Calu3 (cell line): ENCODE results near the gene AGBL1. TPM values are rescaled to one million over a fixed set of nuclear protein-coding genes. Genes with fewer than 3 reads are reported as not detected.

Experiments used
- BruUV-seq: library from RNA; stranded (reverse); fragments of 400-500 nt; replicated peaks from 2 replicates; lab custom pipeline; 2021; lab: Mats Ljungman, UMichigan
- CTCF ChIA-PET: fragments of 300-600 bp; sonication (Branson Sonifier 250); formaldehyde crosslinking; loops from one replicate; lab custom pipeline; 2022; ENCODE audit warnings: antibody characterized with exemption; lab: Charles Lee
- DNase-seq: peaks from one replicate; pipeline ENCODE4 v3.0.0; 2022
- H3K27ac Mint-ChIP-seq: one replicate; pipeline ENCODE4 v1.8.0; 2022; ENCODE audit warnings: mixed read lengths; ENCODE audit not compliant: unreplicated experiment
- H3K27me3 Mint-ChIP-seq: one replicate; pipeline ENCODE4 v1.8.0; 2022; ENCODE audit warnings: mixed read lengths; ENCODE audit not compliant: unreplicated experiment
- H3K36me3 Mint-ChIP-seq: one replicate; pipeline ENCODE4 v1.8.0; 2022; ENCODE audit warnings: mild to moderate bottlenecking, moderate library complexity, mixed read lengths; ENCODE audit not compliant: insufficient read depth, unreplicated experiment
- H3K4me1 Mint-ChIP-seq: one replicate; pipeline ENCODE4 v1.8.0; 2022; ENCODE audit warnings: mild to moderate bottlenecking, low read depth, mixed read lengths; ENCODE audit not compliant: unreplicated experiment
- H3K4me3 Mint-ChIP-seq: one replicate; pipeline ENCODE4 v1.8.0; 2022; ENCODE audit warnings: mild to moderate bottlenecking, low read depth, moderate library complexity, mixed read lengths; ENCODE audit not compliant: unreplicated experiment
- H3K9me3 Mint-ChIP-seq: one replicate; pipeline ENCODE4 v1.8.0; 2022; ENCODE audit warnings: low read depth, mixed read lengths; ENCODE audit not compliant: unreplicated experiment
- CTCF ChIP-seq: fragments of 200-600 bp; IDR thresholded peaks from one replicate; pipeline ENCODE4 v1.8.0; 2022; ENCODE audit warnings: antibody characterized with exemption; ENCODE audit not compliant: unreplicated experiment
- intact Hi-C: fragments of 100-400 bp; cut with micrococcal nuclease; formaldehyde crosslinking; loops from one replicate; pipeline ENCODE4 v1.10.0; 2022; ENCODE audit not compliant: unreplicated experiment
- total RNA-seq: library from RNA; stranded (reverse); gene quantifications from 2 replicates; pipeline ENCODE4 v1.2.3, GENCODE V29; 2022

The AGBL1 gene
- total RNA-seq, 1 experiment from 2014 or later, result not detected

GRCh38 chr15:86213420-86213819 lies 133.7 kb downstream of the AGBL1 start:
- Mint-ChIP-seq H3K27me3 (no peaks in the 10 kb centered on the region), H3K4me3 (no peak overlapping the region), H3K9me3 (peaks cover 23% of the 10 kb centered on the region), H3K36me3 (no peaks in the 10 kb centered on the region), H3K27ac (no peak overlapping the region), H3K4me1 (no peaks in the 10 kb centered on the region)
- no TSS peak for BruUV-seq
- CTCF ChIA-PET, result no interaction called here
- intact Hi-C loops, result no loop called here
- no peak for TF ChIP-seq CTCF
- DNase-seq, result no peak

DNA sequence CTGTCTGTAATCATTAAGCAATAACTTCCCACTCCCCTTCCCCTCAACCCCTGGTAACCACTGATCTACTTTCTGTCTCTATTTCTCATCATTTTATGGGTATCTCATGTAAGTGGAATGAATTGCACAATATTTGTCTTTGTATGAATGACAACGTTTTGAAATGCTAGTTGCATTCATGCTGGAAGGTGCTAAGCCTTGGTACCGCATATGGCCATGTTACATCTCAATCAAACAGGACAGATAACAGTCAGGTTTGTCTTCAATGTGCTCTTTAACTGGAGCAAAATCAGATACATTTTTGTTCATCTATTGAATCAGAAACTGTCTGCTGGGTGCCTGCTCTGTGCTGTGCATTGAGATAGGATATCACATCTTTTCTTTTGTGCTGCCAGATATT lies 134.2 kb downstream of the AGBL1 start:
- H3K9me3 Mint-ChIP-seq, result peaks cover 19% of the 10 kb centered on the region
- CTCF ChIA-PET, result interaction anchor here (0.6 kb wide), 1 partner anchor 395 kb away, joined by 4 read pairs; no protein-coding TSS in a partner anchor
- no peaks in the 10 kb centered on the region for H3K36me3 Mint-ChIP-seq
- no peak overlapping the region for H3K27ac Mint-ChIP-seq
- H3K4me3 Mint-ChIP-seq, result no peak overlapping the region
- no peak for TF ChIP-seq CTCF
- no TSS peak for BruUV-seq
- intact Hi-C loops, result no loop called here
- no peaks in the 10 kb centered on the region for H3K4me1 Mint-ChIP-seq
- no peak for DNase-seq
- H3K27me3 Mint-ChIP-seq, result no peaks in the 10 kb centered on the region

DNA sequence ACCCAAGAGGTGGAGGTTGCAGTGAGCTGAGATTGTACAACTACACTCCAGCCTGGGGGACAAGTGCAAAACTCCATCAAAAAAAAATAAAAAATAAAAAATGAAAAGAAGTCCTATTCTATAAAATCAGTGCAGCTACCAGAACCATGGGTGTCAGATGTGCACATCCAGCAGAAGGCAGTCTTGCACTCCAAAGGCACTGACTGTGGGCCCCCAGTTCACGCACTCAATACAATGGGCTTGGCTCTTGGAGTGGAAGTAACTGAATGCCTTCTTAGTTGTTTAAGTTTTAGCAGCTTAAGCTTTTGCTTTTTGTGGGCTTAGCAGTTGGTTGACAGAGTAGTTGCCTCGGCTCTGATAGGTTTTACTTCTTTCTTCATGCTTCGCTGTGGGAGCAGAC lies 141.4 kb downstream of the AGBL1 start:
- no peaks in the 10 kb centered on the region for H3K27me3 Mint-ChIP-seq
- no peak overlapping the region for H3K27ac Mint-ChIP-seq
- H3K36me3 Mint-ChIP-seq, result no peaks in the 10 kb centered on the region
- no peaks in the 10 kb centered on the region for H3K4me1 Mint-ChIP-seq
- CTCF ChIA-PET, result no interaction called here
- no TSS peak for BruUV-seq
- H3K4me3 Mint-ChIP-seq, result no peak overlapping the region
- peaks cover 9% of the 10 kb centered on the region for H3K9me3 Mint-ChIP-seq
- TF ChIP-seq CTCF, result no peak
- no peak for DNase-seq
- intact Hi-C loops, result no loop called here

GRCh38 chr15:86229306-86229705 lies 149.6 kb downstream of the AGBL1 start:
- intact Hi-C loops, result no loop called here
- Mint-ChIP-seq H3K36me3 (no peaks in the 10 kb centered on the region), H3K4me1 (no peaks in the 10 kb centered on the region), H3K27me3 (peaks cover 18% of the 10 kb centered on the region), H3K9me3 (no peaks in the 10 kb centered on the region), H3K4me3 (no peak overlapping the region), H3K27ac (no peak overlapping the region)
- no TSS peak for BruUV-seq
- no peak for DNase-seq
- no peak for TF ChIP-seq CTCF
- CTCF ChIA-PET, result no interaction called here
